Stomach (tissue), 9 donors: Measurements from ENCODE around the gene TMEM120B. TPM values are rescaled to one million over a fixed set of nuclear protein-coding genes. Genes with fewer than 3 reads are reported as not detected.
A peak's percentile ranks its signal among the peaks of the same experiment; 100 is the strongest.

Source experiments
- DNase-seq, 2 donors: peaks; one replicate each; pipeline versions ENCODE4 v3.0.0 to v3.0.0-alpha.2; 2013 to 2019
- H3K27ac ChIP-seq, 5 donors: fragments of 200-600 bp in 4 of 5; sonication (generic) in 4 of 5; one replicate each; pipeline ENCODE4 v1.5.1; 2013 to 2019; ENCODE audit warnings: mild to moderate bottlenecking in 1 of 5, moderate library complexity in 1 of 5
- H3K27me3 ChIP-seq, 3 donors: fragments of 200-600 bp; sonication (generic); one replicate each; pipeline ENCODE4 v1.5.1; 2017 to 2019; ENCODE audit warnings: mixed run types in 1 of 3
- H3K36me3 ChIP-seq, 4 donors: fragments of 200-600 bp; sonication (generic); 1 replicate in 3 of 4; 2 replicates in 1 of 4; pipeline ENCODE4 v1.5.1; 2016 to 2019
- H3K4me1 ChIP-seq, 4 donors: fragments of 200-600 bp; sonication (generic); one replicate each; pipeline ENCODE4 v1.5.1; 2016 to 2019
- H3K4me3 ChIP-seq, 4 donors: fragments of 200-600 bp; sonication (generic) in 3 of 4; one replicate each; pipeline ENCODE4 v1.5.1; 2016 to 2019; ENCODE audit warnings: mild to moderate bottlenecking in 1 of 4
- H3K9me3 ChIP-seq, 4 donors: fragments of 200-600 bp; sonication (generic); one replicate each; pipeline ENCODE4 v1.5.1; 2016 to 2019
- EP300 ChIP-seq: sonication (generic); formaldehyde crosslinking; IDR thresholded peaks from one replicate; pipeline ENCODE4 v1.6.1; 2017; ENCODE audit warnings: antibody characterized with exemption
- POLR2A ChIP-seq, 4 donors: fragments of 450-650 bp; IDR thresholded peaks; one replicate each; pipeline ENCODE4 v1.6.1; 2016; ENCODE audit warnings: antibody characterized with exemption in 4 of 4, control low read depth in 2 of 4, mild to moderate bottlenecking in 1 of 4, moderate library complexity in 1 of 4
- POLR2AphosphoS5 ChIP-seq, 3 donors: sonication (generic); formaldehyde crosslinking; IDR thresholded peaks; one replicate each; pipeline ENCODE4 v1.6.1; 2016; ENCODE audit warnings: antibody characterized with exemption in 3 of 3
- WGBS, 5 donors: extraction: QIAGEN DNeasy Blood & Tissue Kit in 3 of 5; methylation state at CpG; one replicate each; pipeline versions ENCODE4 v1.1.5 to v1.1.7; 2013 to 2018; 5-methylcytosine and 5-hydroxymethylcytosine counted together
- intact Hi-C: fragments of 100-400 bp; cut with DNase I; formaldehyde crosslinking; loops from one replicate; pipeline ENCODE4 v1.15.1; 2023; ENCODE audit warnings: low total_unique reads
- polyA plus RNA-seq, 3 donors: library from polyadenylated mRNA; stranded (reverse); fragments of 200-250 nt; gene quantifications; one replicate each; pipeline ENCODE4 v1.2.3, GENCODE V29; 2013
- total RNA-seq, 5 donors: library from RNA; depleted of rRNA; stranded (reverse); fragments of >200 nt; gene quantifications; one replicate each; pipeline versions ENCODE4 v1.1.0 to v1.2.3, GENCODE V29; 2014 to 2016
- TF ChIP-seq, protein P1 (sequence below), 7 experiments: fragments of 450-650 bp in 4 of 7; fragments of 200-600 bp in 3 of 7; sonication (generic) in 3 of 7; IDR thresholded peaks; one replicate each; pipeline ENCODE4 v1.5.1; 2016 to 2019; ENCODE audit warnings: antibody characterized with exemption in 7 of 7, control low read depth in 2 of 7, mild to moderate bottlenecking in 1 of 7
- donor health status: healthy with polysubstance abuse.
- donor health status: Bipolar disorder and iron deficiency.
- donor health status: healthy.

TMEM120B gene
- total and polyA plus RNA-seq, 8 donors, result 0.58 to 11.6 (median 4.4) TPM

DNA sequence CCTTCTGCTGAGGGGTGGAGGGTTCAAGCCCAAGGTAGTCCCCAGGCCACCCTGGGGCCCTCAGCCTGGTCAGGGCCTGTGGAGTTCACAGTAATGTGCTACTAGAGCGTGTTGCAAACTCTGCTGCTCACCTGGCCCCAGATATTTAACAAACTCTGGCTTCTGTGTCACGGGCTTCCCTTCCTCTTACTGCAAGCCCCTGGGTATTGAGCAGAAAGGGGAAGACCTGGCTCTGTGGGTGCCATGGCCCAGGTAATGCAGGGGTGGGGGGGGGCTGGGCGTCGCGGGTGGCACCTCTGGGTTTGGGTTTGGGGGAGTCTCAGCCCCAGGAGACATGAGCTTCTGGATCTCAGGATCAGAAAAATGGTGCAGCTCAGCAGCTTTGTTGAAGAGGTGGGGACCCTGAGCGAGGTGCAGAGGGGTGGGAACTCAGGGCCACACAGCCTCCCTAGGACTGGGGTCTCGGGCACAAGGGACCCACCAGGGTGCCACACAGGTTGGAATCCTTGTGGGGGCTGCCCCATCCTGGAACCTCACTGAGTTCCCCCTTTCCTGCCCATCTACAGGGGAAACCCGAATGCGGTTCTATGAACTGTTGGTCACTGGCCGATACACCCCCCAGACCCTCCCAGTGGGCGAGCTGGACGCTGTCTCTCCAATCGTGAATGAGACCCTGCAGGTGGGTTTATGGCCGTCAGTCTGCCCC, 95.2 kb downstream of the TMEM120B start:
- intact Hi-C loops, result no loop called here
- DNase-seq, result no peak
- H3K9me3 ChIP-seq, result no peaks in the 10 kb centered on the region
- peaks cover 32 to 42% (median 36%) of the 10 kb centered on the region in 4 donors for H3K36me3 ChIP-seq
- H3K27ac ChIP-seq, result peak overlapping the region in 1 of 5 donors; percentile 2
- no peaks in the 10 kb centered on the region for H3K27me3 ChIP-seq
- TF ChIP-seq, protein P1, sequence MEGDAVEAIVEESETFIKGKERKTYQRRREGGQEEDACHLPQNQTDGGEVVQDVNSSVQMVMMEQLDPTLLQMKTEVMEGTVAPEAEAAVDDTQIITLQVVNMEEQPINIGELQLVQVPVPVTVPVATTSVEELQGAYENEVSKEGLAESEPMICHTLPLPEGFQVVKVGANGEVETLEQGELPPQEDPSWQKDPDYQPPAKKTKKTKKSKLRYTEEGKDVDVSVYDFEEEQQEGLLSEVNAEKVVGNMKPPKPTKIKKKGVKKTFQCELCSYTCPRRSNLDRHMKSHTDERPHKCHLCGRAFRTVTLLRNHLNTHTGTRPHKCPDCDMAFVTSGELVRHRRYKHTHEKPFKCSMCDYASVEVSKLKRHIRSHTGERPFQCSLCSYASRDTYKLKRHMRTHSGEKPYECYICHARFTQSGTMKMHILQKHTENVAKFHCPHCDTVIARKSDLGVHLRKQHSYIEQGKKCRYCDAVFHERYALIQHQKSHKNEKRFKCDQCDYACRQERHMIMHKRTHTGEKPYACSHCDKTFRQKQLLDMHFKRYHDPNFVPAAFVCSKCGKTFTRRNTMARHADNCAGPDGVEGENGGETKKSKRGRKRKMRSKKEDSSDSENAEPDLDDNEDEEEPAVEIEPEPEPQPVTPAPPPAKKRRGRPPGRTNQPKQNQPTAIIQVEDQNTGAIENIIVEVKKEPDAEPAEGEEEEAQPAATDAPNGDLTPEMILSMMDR (IDR thresholded peaks at IDR 0.05), result no peak
- no peak for TF ChIP-seq POLR2AphosphoS5 (IDR thresholded peaks at IDR 0.05)
- TF ChIP-seq POLR2A (IDR thresholded peaks at IDR 0.05), result no peak
- TF ChIP-seq EP300, result no peak
- 76 to 79% (median 76%) methylated on average over 14 of the region's 14 CpGs for WGBS, 5 donors
- peaks cover 47 to 71% (median 67%) of the 10 kb centered on the region in 4 donors for H3K4me1 ChIP-seq
- H3K4me3 ChIP-seq, result no peak overlapping the region

DNA sequence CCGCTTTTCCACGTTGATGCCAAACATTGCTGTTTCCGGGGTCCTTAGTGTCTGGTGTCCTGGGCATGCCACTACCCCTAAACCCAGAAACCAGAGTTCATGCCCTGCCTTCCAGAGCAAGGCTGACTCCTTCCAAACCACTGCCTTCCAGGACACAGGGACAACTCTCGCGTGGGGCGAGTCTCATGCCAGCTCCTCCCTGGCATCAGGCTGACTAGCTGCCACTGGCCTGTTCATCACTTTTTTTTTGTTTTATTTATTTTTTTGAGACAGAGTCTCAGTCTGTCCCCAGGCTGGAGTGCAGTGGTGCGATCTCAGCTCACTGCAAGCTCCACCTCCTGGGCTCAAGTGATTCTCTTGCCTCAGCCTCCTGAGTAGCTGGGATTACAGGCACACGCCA, 96.1 kb downstream of the TMEM120B start:
- Histone ChIP-seq H3K27me3 (no peaks in the 10 kb centered on the region), H3K9me3 (no peaks in the 10 kb centered on the region), H3K36me3 (peaks cover 32 to 46% (median 38%) of the 10 kb centered on the region in 4 donors), H3K4me3 (no peak overlapping the region), H3K27ac (peak overlapping the region in 1 of 5 donors; percentile 2), H3K4me1 (peaks cover 55 to 80% (median 72%) of the 10 kb centered on the region in 4 donors)
- intact Hi-C loops, result no loop called here
- TF ChIP-seq POLR2AphosphoS5 (IDR thresholded peaks at IDR 0.05) (no peak), POLR2A (IDR thresholded peaks at IDR 0.05) (no peak), EP300 (no peak)
- TF ChIP-seq, protein P1 (IDR thresholded peaks at IDR 0.05), result no peak
- WGBS, 5 donors, result 84 to 91% (median 89%) methylated on average over 8 of the region's 8 CpGs
- no peak for DNase-seq

DNA sequence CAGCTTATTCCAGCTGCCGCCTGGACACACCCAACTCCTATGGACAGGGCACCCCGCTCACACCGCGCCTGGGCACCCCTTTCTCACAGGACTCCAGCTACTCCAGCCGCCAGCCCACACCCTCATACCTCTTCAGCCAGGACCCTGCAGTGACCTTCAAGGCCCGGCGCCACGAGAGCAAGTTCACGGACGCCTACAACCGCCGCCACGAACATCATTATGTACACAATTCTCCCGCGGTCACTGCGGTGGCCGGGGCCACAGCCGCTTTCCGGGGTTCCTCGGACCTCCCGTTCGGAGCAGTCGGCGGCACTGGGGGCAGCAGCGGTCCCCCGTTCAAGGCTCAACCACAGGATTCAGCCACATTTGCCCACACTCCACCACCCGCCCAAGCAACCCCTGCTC, 97.2 kb downstream of the TMEM120B start:
- no peak overlapping the region for H3K4me3 ChIP-seq
- peak in 1 of 2 donors; percentile 7 for DNase-seq
- H3K4me1 ChIP-seq, result peaks cover 59 to 90% (median 77%) of the 10 kb centered on the region in 4 donors
- intact Hi-C loops, result loop anchor here (5.0 kb wide), 1 partner anchor 32 kb away; no protein-coding TSS in a partner anchor
- WGBS, 5 donors, result 78 to 89% (median 85%) methylated on average over 21 to 27 of the region's 27 CpGs
- no peak for TF ChIP-seq EP300
- H3K27ac ChIP-seq, result peak overlapping the region in 1 of 5 donors; percentile 10
- H3K36me3 ChIP-seq, result peaks cover 38 to 57% (median 48%) of the 10 kb centered on the region in 4 donors
- H3K9me3 ChIP-seq, result no peaks in the 10 kb centered on the region
- no peaks in the 10 kb centered on the region for H3K27me3 ChIP-seq

DNA sequence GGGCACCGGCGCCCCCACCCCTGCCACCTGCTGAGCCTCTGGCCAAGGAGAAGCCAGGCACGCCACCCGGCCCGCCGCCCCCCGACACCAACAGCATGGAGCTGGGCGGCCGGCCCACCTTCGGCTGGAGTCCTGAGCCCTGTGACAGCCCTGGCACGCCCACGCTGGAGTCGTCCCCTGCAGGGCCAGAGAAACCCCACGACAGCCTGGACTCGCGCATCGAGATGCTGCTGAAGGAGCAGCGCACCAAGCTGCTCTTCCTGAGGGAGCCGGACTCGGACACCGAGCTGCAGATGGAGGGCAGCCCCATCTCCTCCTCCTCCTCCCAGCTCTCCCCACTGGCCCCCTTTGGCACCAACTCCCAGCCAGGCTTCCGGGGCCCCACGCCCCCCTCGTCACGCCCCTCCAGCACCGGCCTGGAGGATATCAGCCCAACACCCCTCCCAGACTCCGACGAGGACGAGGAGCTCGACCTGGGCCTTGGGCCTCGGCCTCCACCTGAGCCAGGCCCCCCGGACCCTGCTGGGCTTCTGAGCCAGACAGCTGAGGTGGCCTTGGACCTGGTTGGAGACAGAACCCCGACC, 97.8 kb downstream of the TMEM120B start:
- peaks cover 56 to 91% (median 74%) of the 10 kb centered on the region in 4 donors for H3K4me1 ChIP-seq
- peak in 1 of 2 donors; percentile 10 for DNase-seq
- H3K4me3 ChIP-seq, result peak overlapping the region in 2 of 4 donors; percentile 73 to 75
- peaks cover 44 to 63% (median 54%) of the 10 kb centered on the region in 4 donors for H3K36me3 ChIP-seq
- no peaks in the 10 kb centered on the region for H3K27me3 ChIP-seq
- intact Hi-C loops, result loop anchor here (5.0 kb wide), 1 partner anchor 33 kb away; no protein-coding TSS in a partner anchor
- no peaks in the 10 kb centered on the region for H3K9me3 ChIP-seq
- TF ChIP-seq POLR2AphosphoS5 (IDR thresholded peaks at IDR 0.05) (no peak), EP300 (no peak), POLR2A (IDR thresholded peaks at IDR 0.05) (no peak)
- TF ChIP-seq, protein P1 (IDR thresholded peaks at IDR 0.05), result no peak
- WGBS, 5 donors, result 56 to 79% (median 76%) methylated on average over 7 to 33 of the region's 33 CpGs
- peak overlapping the region in 3 of 5 donors; percentile 10 to 84 (median 83) for H3K27ac ChIP-seq
